Liver (tissue), 3 donors: ENCODE measurements around the gene LRRC18.

Source experiments
- EGR1 ChIP-seq, 2 donors: IDR thresholded peaks; 2 replicates each; pipeline ENCODE4 v1.6.1; 2016 to 2018; ENCODE audit warnings: antibody characterized with exemption in 2 of 2, low read depth in 2 of 2
- GABPA ChIP-seq, 2 donors: IDR thresholded peaks in 1 of 2; conservative IDR thresholded peaks in 1 of 2; 2 replicates each; pipeline ENCODE4 v1.6.1; 2016; ENCODE audit warnings: antibody characterized with exemption in 2 of 2, mild to moderate bottlenecking in 1 of 2, moderate library complexity in 1 of 2
- HNF4A ChIP-seq, 2 donors: conservative IDR thresholded peaks; 2 replicates each; pipeline ENCODE4 v1.6.1; 2016; ENCODE audit warnings: antibody characterized with exemption in 2 of 2, mild to moderate bottlenecking in 2 of 2
- HNF4G ChIP-seq: IDR thresholded peaks from 2 replicates; pipeline ENCODE4 v1.6.1; 2016; ENCODE audit warnings: antibody characterized with exemption
- RAD21 ChIP-seq, 2 donors: IDR thresholded peaks; 2 replicates each; pipeline ENCODE4 v1.6.1; 2016; ENCODE audit warnings: antibody characterized with exemption in 2 of 2, mild to moderate bottlenecking in 2 of 2
- RXRA ChIP-seq, 2 donors: IDR thresholded peaks; 2 replicates each; pipeline ENCODE4 v1.6.1; 2017 to 2018; ENCODE audit warnings: antibody characterized with exemption in 2 of 2, mild to moderate bottlenecking in 1 of 2
- SP1 ChIP-seq: IDR thresholded peaks from 2 replicates; pipeline ENCODE4 v1.6.1; 2018; ENCODE audit warnings: antibody characterized with exemption, mild to moderate bottlenecking
- TAF1 ChIP-seq: conservative IDR thresholded peaks from 2 replicates; pipeline ENCODE4 v1.6.1; 2016; ENCODE audit warnings: antibody characterized with exemption, mild to moderate bottlenecking
- YY1 ChIP-seq: IDR thresholded peaks from 2 replicates; pipeline ENCODE4 v1.6.1; 2016; ENCODE audit warnings: antibody characterized with exemption, mild to moderate bottlenecking
- TF ChIP-seq, protein P1 (sequence below): IDR thresholded peaks from 2 replicates; pipeline ENCODE4 v1.6.1; 2016; ENCODE audit warnings: antibody characterized with exemption, mild to moderate bottlenecking
- TF ChIP-seq, protein P2 (sequence below): fragments of 150-350 bp; IDR thresholded peaks from 2 replicates; pipeline ENCODE4 v1.5.1; 2017; ENCODE audit warnings: improper control_type of control experiment, low read depth, low read length; ENCODE audit not compliant: missing input control
- TF ChIP-seq, protein P3 (sequence below): IDR thresholded peaks from 2 replicates; pipeline ENCODE4 v1.6.1; 2016; ENCODE audit warnings: antibody characterized with exemption
- TF ChIP-seq, protein P4 (sequence below): IDR thresholded peaks from 2 replicates; pipeline ENCODE4 v1.6.1; 2016; ENCODE audit warnings: antibody characterized with exemption
- TF ChIP-seq, protein P5 (sequence below): IDR thresholded peaks from 2 replicates; pipeline ENCODE4 v1.6.1; 2016; ENCODE audit warnings: antibody characterized with exemption
- donor health status: healthy.
- donor health status: healthy.

DNA sequence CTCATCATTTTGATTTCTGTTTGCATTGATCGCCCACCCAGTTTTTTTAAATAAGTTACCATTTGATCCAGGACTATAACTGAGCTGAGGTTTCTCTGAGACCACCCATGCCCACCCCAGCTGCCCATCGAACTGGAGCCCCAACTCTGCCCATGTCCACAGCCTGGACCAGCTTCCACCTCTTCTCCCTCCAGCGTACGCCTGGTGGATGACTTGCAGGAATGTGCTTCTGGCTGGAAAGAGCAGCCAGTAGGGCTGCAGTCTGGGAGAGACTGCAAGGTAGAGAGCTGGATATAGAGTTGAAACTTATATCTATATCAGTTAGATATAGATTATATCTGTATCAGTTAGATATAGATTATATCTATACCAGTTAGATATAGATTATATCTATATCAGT is 25.8 kb upstream of the LRRC18 start:
- TF ChIP-seq, protein P1, sequence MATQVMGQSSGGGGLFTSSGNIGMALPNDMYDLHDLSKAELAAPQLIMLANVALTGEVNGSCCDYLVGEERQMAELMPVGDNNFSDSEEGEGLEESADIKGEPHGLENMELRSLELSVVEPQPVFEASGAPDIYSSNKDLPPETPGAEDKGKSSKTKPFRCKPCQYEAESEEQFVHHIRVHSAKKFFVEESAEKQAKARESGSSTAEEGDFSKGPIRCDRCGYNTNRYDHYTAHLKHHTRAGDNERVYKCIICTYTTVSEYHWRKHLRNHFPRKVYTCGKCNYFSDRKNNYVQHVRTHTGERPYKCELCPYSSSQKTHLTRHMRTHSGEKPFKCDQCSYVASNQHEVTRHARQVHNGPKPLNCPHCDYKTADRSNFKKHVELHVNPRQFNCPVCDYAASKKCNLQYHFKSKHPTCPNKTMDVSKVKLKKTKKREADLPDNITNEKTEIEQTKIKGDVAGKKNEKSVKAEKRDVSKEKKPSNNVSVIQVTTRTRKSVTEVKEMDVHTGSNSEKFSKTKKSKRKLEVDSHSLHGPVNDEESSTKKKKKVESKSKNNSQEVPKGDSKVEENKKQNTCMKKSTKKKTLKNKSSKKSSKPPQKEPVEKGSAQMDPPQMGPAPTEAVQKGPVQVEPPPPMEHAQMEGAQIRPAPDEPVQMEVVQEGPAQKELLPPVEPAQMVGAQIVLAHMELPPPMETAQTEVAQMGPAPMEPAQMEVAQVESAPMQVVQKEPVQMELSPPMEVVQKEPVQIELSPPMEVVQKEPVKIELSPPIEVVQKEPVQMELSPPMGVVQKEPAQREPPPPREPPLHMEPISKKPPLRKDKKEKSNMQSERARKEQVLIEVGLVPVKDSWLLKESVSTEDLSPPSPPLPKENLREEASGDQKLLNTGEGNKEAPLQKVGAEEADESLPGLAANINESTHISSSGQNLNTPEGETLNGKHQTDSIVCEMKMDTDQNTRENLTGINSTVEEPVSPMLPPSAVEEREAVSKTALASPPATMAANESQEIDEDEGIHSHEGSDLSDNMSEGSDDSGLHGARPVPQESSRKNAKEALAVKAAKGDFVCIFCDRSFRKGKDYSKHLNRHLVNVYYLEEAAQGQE, result no peak
- TF ChIP-seq, protein P2, sequence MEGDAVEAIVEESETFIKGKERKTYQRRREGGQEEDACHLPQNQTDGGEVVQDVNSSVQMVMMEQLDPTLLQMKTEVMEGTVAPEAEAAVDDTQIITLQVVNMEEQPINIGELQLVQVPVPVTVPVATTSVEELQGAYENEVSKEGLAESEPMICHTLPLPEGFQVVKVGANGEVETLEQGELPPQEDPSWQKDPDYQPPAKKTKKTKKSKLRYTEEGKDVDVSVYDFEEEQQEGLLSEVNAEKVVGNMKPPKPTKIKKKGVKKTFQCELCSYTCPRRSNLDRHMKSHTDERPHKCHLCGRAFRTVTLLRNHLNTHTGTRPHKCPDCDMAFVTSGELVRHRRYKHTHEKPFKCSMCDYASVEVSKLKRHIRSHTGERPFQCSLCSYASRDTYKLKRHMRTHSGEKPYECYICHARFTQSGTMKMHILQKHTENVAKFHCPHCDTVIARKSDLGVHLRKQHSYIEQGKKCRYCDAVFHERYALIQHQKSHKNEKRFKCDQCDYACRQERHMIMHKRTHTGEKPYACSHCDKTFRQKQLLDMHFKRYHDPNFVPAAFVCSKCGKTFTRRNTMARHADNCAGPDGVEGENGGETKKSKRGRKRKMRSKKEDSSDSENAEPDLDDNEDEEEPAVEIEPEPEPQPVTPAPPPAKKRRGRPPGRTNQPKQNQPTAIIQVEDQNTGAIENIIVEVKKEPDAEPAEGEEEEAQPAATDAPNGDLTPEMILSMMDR, result no peak
- TF ChIP-seq GABPA (IDR thresholded peaks at IDR 0.05 in 1 of 2, conservative IDR thresholded peaks at IDR 0.05 in 1 of 2), result no peak
- no peak for TF ChIP-seq RXRA (IDR thresholded peaks at IDR 0.05)
- TF ChIP-seq, protein P3, sequence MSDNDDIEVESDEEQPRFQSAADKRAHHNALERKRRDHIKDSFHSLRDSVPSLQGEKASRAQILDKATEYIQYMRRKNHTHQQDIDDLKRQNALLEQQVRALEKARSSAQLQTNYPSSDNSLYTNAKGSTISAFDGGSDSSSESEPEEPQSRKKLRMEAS, result no peak
- TF ChIP-seq, protein P4, sequence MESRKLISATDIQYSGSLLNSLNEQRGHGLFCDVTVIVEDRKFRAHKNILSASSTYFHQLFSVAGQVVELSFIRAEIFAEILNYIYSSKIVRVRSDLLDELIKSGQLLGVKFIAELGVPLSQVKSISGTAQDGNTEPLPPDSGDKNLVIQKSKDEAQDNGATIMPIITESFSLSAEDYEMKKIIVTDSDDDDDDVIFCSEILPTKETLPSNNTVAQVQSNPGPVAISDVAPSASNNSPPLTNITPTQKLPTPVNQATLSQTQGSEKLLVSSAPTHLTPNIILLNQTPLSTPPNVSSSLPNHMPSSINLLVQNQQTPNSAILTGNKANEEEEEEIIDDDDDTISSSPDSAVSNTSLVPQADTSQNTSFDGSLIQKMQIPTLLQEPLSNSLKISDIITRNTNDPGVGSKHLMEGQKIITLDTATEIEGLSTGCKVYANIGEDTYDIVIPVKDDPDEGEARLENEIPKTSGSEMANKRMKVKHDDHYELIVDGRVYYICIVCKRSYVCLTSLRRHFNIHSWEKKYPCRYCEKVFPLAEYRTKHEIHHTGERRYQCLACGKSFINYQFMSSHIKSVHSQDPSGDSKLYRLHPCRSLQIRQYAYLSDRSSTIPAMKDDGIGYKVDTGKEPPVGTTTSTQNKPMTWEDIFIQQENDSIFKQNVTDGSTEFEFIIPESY, result no peak
- TF ChIP-seq, protein P5, sequence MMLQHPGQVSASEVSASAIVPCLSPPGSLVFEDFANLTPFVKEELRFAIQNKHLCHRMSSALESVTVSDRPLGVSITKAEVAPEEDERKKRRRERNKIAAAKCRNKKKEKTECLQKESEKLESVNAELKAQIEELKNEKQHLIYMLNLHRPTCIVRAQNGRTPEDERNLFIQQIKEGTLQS, result no peak
- TF ChIP-seq TAF1, result no peak
- TF ChIP-seq RAD21 (IDR thresholded peaks at IDR 0.05), result no peak
- no peak for TF ChIP-seq HNF4G
- no peak for TF ChIP-seq EGR1 (IDR thresholded peaks at IDR 0.05; ENCODE audit: low read depth in 2 of 2)
- TF ChIP-seq YY1, result no peak
- TF ChIP-seq HNF4A (conservative IDR thresholded peaks at IDR 0.05), result no peak
- TF ChIP-seq SP1, result no peak
